ENCODE data around the gene NGB. TPM values are rescaled to one million over a fixed set of nuclear protein-coding genes. Genes with fewer than 3 reads are reported as not detected.
"Not testable (repeated sequence)": the region's sequence is repeated elsewhere in the genome, so short reads cannot be mapped to it uniquely, and the experiment has no call there.

The NGB gene
- not detected for total RNA-seq

DNA sequence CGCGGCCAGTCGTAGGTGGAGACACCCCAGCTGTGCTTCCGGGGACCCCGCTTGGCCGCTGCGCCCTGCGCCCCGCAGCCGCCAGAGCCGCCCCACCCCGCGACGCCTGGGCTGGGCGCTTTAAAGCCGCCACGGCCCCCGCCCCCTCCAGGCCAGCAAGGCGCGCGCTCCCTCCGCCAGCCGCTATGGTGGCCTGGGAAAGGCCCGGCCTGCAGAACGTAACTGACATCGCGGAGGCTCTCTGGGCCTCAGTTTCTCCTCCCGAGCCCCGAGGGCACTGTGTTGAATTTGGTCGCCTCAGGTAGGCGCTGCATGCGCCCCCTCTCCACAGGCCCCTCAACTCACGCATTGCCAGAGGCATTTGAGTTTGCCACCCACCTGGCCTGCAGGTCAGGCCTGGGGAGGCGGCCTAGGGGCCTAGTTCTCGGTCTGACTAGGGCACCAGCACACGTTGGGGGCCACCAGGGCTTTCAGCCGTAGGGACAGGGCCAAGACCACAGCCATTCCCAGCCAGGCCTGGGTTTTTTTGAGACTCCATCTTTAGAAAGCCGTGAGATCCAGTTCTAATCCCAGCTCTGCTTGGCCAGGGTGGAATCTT is at the start of gene NGB:
TSS of gene NGB (minus strand) at position 94 of the 598 bp plus-strand sequence. CDS start 269 bp downstream, outside the sequence.
- peaks cover 0 to 60% of the 10 kb centered on the region in 2 donors for H3K27me3 ChIP-seq
- 20 to 24% methylated on average over 13 to 16 of the region's 38 CpGs for WGBS, 2 donors
- H3K4me3 ChIP-seq, result no peak within 1 kb of the TSS

DNA sequence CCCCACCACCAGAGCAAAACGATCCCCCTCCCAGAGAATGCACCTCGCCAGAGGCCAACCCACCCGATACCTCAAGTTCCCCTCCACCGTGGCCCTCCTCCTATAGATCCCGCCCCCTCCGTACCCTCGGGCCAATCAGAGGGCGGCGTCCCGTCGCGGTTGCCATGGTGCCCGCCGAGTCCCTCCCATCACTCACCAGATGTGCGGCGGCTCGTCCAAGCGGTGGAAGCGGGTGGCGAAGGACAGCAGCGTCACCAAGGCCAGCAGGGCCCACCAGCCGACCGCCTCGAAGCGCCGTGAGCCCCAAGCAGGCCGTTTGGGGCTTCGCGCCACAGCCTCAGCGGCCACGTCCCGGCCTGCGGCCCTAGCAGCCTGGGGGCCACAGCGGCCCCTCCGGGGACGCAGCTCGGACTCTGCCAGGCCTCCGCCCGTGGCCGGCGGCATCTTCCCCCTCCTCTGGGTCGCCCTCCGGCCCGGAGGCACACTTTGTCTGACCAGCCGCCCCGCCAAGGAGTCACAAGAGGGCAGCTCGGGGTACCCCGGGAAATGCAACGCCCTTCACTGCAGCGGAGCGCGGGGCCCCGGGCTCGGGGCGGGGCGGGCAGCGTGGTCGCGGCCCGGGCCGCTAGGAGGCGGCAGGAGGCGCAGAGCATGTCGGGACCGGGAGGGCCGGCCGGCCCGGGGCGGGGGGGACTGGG is 49.4 kb upstream of the NGB start, which contains the start of gene POMT2:
TSS of gene POMT2 (minus strand) at position 646 of the 698 bp plus-strand sequence. CDS start at position 444, 202 bp downstream.
- WGBS, 2 donors, result 1 to 2% methylated on average over 22 to 52 of the region's 69 CpGs
- Histone ChIP-seq H3K27me3 (no peaks in the 10 kb centered on the region), H3K36me3 (no peaks in the 10 kb centered on the region), H3K27ac (peak within 1 kb of the TSS; percentile 92 to 99 (median 99)), H3K4me1 (peaks cover 0 to 53% (median 13%) of the 10 kb centered on the region in 4 donors), H3K9me3 (no peaks in the 10 kb centered on the region), H3K4me3 (peak within 1 kb of the TSS; percentile 73 to 100 (median 98))
- peak; percentile 32 to 70 for TF ChIP-seq POLR2A (IDR thresholded peaks at IDR 0.05)
- peak; percentile 51 to 90 (median 79) for TF ChIP-seq CTCF (IDR thresholded peaks at IDR 0.05)
- peak in 1 of 2 donors; percentile 84 for TF ChIP-seq EP300 (IDR thresholded peaks at IDR 0.05)
- DNase-seq (ENCODE audit: low spot score in 2 of 2), result peak; percentile 86 to 92

More for the DNA sequence above, at the start of gene NGB:
- DNase-seq (ENCODE audit: low spot score in 2 of 2), result no peak
- Histone ChIP-seq H3K36me3 (peaks cover 0 to 30% (median 0%) of the 10 kb centered on the region in 3 donors), H3K27ac (no peak within 1 kb of the TSS), H3K4me1 (peaks cover 0 to 10% (median 0%) of the 10 kb centered on the region in 4 donors), H3K9me3 (peaks cover 0 to 26% (median 2%) of the 10 kb centered on the region in 4 donors)
- TF ChIP-seq CTCF (IDR thresholded peaks at IDR 0.05) (no peak), POLR2A (IDR thresholded peaks at IDR 0.05) (no peak), EP300 (IDR thresholded peaks at IDR 0.05) (no peak)

GRCh38 chr14:77319422-77319821 is 48.4 kb upstream of the NGB start:
- peak overlapping the region in 2 of 4 donors; percentile 85 to 99 for H3K27ac ChIP-seq
- TF ChIP-seq POLR2A (IDR thresholded peaks at IDR 0.05) (no peak), EP300 (IDR thresholded peaks at IDR 0.05) (no peak), CTCF (IDR thresholded peaks at IDR 0.05) (no peak)

GRCh38 chr14:77318756-77319155 is 47.8 kb upstream of the NGB start:
- not testable (repeated sequence) for H3K4me3 ChIP-seq; H3K27me3 ChIP-seq; H3K36me3 ChIP-seq; H3K9me3 ChIP-seq; DNase-seq (ENCODE audit: low spot score in 2 of 2)
- peak overlapping the region in 1 of 4 donors; percentile 85 for H3K27ac ChIP-seq
- H3K4me1 ChIP-seq, result peaks cover 0 to 69% (median 28%) of the 10 kb centered on the region in 4 donors
- 87 to 88% methylated on average over 11 of the region's 11 CpGs for WGBS, 2 donors

More at GRCh38 chr14:77319422-77319821, 48.4 kb upstream of the NGB start:
- no peak for DNase-seq (ENCODE audit: low spot score in 2 of 2)
- H3K36me3 ChIP-seq, result no peaks in the 10 kb centered on the region
- H3K27me3 ChIP-seq, result no peaks in the 10 kb centered on the region
- peak overlapping the region in 1 of 4 donors; percentile 73 for H3K4me3 ChIP-seq
- H3K4me1 ChIP-seq, result peaks cover 0 to 62% (median 22%) of the 10 kb centered on the region in 4 donors
- 46 to 49% methylated on average over 5 of the region's 5 CpGs for WGBS, 2 donors
- H3K9me3 ChIP-seq, result no peaks in the 10 kb centered on the region

- DNase-seq (ENCODE audit: low spot score in 2 of 2), result no peak
- no peaks in the 10 kb centered on the region for H3K36me3 ChIP-seq
- WGBS, 2 donors, result 45 to 52% methylated on average over 5 of the region's 5 CpGs
- TF ChIP-seq CTCF (IDR thresholded peaks at IDR 0.05) (no peak), POLR2A (IDR thresholded peaks at IDR 0.05) (no peak), EP300 (IDR thresholded peaks at IDR 0.05) (no peak)
- H3K4me3 ChIP-seq, result no peak overlapping the region
- peak overlapping the region in 2 of 4 donors; percentile 72 to 85 for H3K27ac ChIP-seq
- H3K4me1 ChIP-seq, result peaks cover 0 to 76% (median 35%) of the 10 kb centered on the region in 4 donors
- no peaks in the 10 kb centered on the region for H3K27me3 ChIP-seq
- no peaks in the 10 kb centered on the region for H3K9me3 ChIP-seq
These were observed 47.1 kb upstream of the NGB start for GRCh38 chr14:77318006-77318553.
